HepG2 (cell line): ENCODE results near the gene SLC39A2. TPM values are rescaled to one million over a fixed set of nuclear protein-coding genes. Genes with fewer than 3 reads are reported as not detected.

Experiments used
- ATAC-seq: fragments of 200-7000 bp; cut with Tn5 transposase; 3 replicates; pipeline ENCODE4 v1.9.1; 2020; ENCODE audit warnings: mild to moderate bottlenecking, moderate library complexity
- BruUV-seq: library from RNA; stranded (reverse); fragments of 400-500 nt; replicated peaks from 2 replicates; lab custom pipeline; 2021; lab: Mats Ljungman, UMichigan
- CTCF ChIA-PET: fragments of 300-600 bp; formaldehyde crosslinking; extraction: SDS; loops from one replicate; lab custom pipeline; 2021; ENCODE audit warnings: low total read pairs, inconsistent platforms, low intra/inter-chr PET ratio; lab: Yijun Ruan, JAX
- POLR2A ChIA-PET: fragments of 350-600 bp; sonication (Branson Sonifier 250); formaldehyde crosslinking; loops from one replicate; lab custom pipeline; 2020; ENCODE audit warnings: antibody characterized with exemption, inconsistent platforms; lab: Yijun Ruan, JAX
- DNase-seq: peaks from one replicate; pipeline ENCODE4 v3.0.0-alpha.2; 2015; ENCODE audit warnings: low spot score
- FAIRE-seq: peaks from 3 replicates; lab custom pipeline; 2011; peaks lifted over from hg19 to GRCh38; lab: Jason Lieb, UNC
- H2AFZ ChIP-seq: one replicate; pipeline ENCODE4 v1.6.1; 2011; ENCODE audit warnings: low read length, inconsistent platforms
- H3K27ac ChIP-seq: fragments of 300-600 bp; 3 replicates; pipeline ENCODE4 v1.8.0; 2011; ENCODE audit warnings: mixed run types, mild to moderate bottlenecking, mixed read lengths, low read length, inconsistent platforms; ENCODE audit not compliant: insufficient read depth; ENCODE audit errors: extremely low read length
- H3K27me3 ChIP-seq, 2 experiments: fragments of 200-600 bp in 1 of 2; 2 replicates in 1 of 2; 3 replicates in 1 of 2; pipeline versions ENCODE4 v1.6.0 to v1.8.0; 2011; ENCODE audit warnings: low read length in 2 of 2, mild to moderate bottlenecking in 2 of 2, moderate library complexity in 2 of 2, inconsistent platforms in 1 of 2; ENCODE audit not compliant: insufficient read depth in 2 of 2, control insufficient read depth in 1 of 2
- H3K36me3 ChIP-seq, 2 experiments: fragments of 200-600 bp in 1 of 2; replicated peaks in 1 of 2; 2 replicates in 1 of 2; 3 replicates in 1 of 2; pipeline versions ENCODE4 v1.5.1 to v1.8.0; 2011; ENCODE audit warnings: low read length in 2 of 2, inconsistent platforms in 1 of 2; ENCODE audit not compliant: insufficient read depth in 2 of 2, control insufficient read depth in 1 of 2
- H3K4me1 ChIP-seq: 2 replicates; pipeline ENCODE4 v1.5.1; 2012; ENCODE audit warnings: low read length, inconsistent platforms; ENCODE audit not compliant: insufficient read depth
- H3K4me2 ChIP-seq: 2 replicates; pipeline ENCODE4 v1.6.0; 2011; ENCODE audit warnings: low read depth, low read length, inconsistent platforms
- H3K4me3 ChIP-seq, 3 experiments: fragments of 200-600 bp in 1 of 3; sonication (generic), shearing (Covaris generic) in 1 of 3; replicated peaks in 1 of 3; 2 replicates each; pipeline ENCODE4 v1.5.1; 2011 to 2016; ENCODE audit warnings: low read length in 3 of 3, inconsistent platforms in 2 of 3, low read depth in 2 of 3, mild to moderate bottlenecking in 2 of 3, control low read depth in 1 of 3, mixed read lengths in 1 of 3; ENCODE audit not compliant: insufficient read depth in 1 of 3
- H3K79me2 ChIP-seq: one replicate; pipeline ENCODE4 v1.6.1; 2011; ENCODE audit warnings: low read length, inconsistent platforms; ENCODE audit not compliant: insufficient read depth
- H3K9ac ChIP-seq: 2 replicates; pipeline ENCODE4 v1.6.0; 2011; ENCODE audit warnings: mild to moderate bottlenecking, low read depth, low read length, inconsistent platforms; ENCODE audit not compliant: insufficient read depth
- H3K9me3 ChIP-seq: 2 replicates; pipeline ENCODE4 v1.5.1; 2012; ENCODE audit warnings: mild to moderate bottlenecking, low read length
- H4K20me1 ChIP-seq: 2 replicates; pipeline ENCODE4 v1.6.0; 2011; ENCODE audit warnings: inconsistent platforms, mild to moderate bottlenecking, low read length, moderate library complexity; ENCODE audit not compliant: insufficient read depth
- ARID2 ChIP-seq: sonication (generic); formaldehyde crosslinking; IDR thresholded peaks from 2 replicates; pipeline ENCODE4 v1.8.1; 2022; ENCODE audit warnings: mild to moderate bottlenecking, missing genetic modification reagents, borderline replicate concordance
- CEBPB ChIP-seq: IDR thresholded peaks from 2 replicates; pipeline ENCODE4 v1.6.1; 2011; ENCODE audit warnings: low read depth, low read length, improper control_type of control experiment, borderline replicate concordance
- KDM1A ChIP-seq: IDR thresholded peaks from 2 replicates; pipeline ENCODE4 v1.6.1; 2016; ENCODE audit warnings: missing compliant biosample characterization
- KLF9 ChIP-seq: IDR thresholded peaks from 2 replicates; pipeline ENCODE4 v1.6.1; 2016; ENCODE audit warnings: low read depth
- MAFK ChIP-seq, 2 experiments: IDR thresholded peaks in 1 of 2; conservative IDR thresholded peaks in 1 of 2; 2 replicates each; pipeline ENCODE4 v1.6.1; 2011; ENCODE audit warnings: improper control_type of control experiment in 2 of 2, low read length in 2 of 2
- MED13 ChIP-seq: sonication (generic); formaldehyde crosslinking; IDR thresholded peaks from 2 replicates; pipeline ENCODE4 v1.5.0; 2020; ENCODE audit warnings: missing genetic modification reagents
- PHF21A ChIP-seq: sonication (generic); formaldehyde crosslinking; IDR thresholded peaks from 2 replicates; pipeline ENCODE4 v1.5.0; 2020; ENCODE audit warnings: mild to moderate bottlenecking, missing genetic modification reagents
- POGZ ChIP-seq: sonication (generic); formaldehyde crosslinking; IDR thresholded peaks from 2 replicates; pipeline ENCODE4 v1.4.0; 2020; ENCODE audit warnings: mild to moderate bottlenecking, missing genetic modification reagents
- RAD51 ChIP-seq: fragments of 450-650 bp; IDR thresholded peaks from 2 replicates; pipeline ENCODE4 v1.6.1; 2016; ENCODE audit warnings: borderline replicate concordance
- RELA ChIP-seq: sonication (generic); formaldehyde crosslinking; IDR thresholded peaks from 2 replicates; pipeline ENCODE4 v1.4.0; 2020; ENCODE audit warnings: missing genetic modification reagents
- SATB2 ChIP-seq: sonication (generic); formaldehyde crosslinking; IDR thresholded peaks from 2 replicates; pipeline ENCODE4 v1.5.0; 2020; ENCODE audit warnings: missing genetic modification reagents
- TCF7L2 ChIP-seq: IDR thresholded peaks from 2 replicates; pipeline ENCODE4 v1.6.1; 2011; ENCODE audit warnings: mild to moderate bottlenecking, low read depth, low read length, moderate library complexity
- ZNF136 ChIP-seq: sonication (generic); formaldehyde crosslinking; IDR thresholded peaks from 2 replicates; pipeline ENCODE4 v1.8.1; 2022; ENCODE audit warnings: low read depth, mild to moderate bottlenecking, moderate library complexity, missing genetic modification reagents
- ZNF670 ChIP-seq: sonication (generic); formaldehyde crosslinking; IDR thresholded peaks from 2 replicates; pipeline ENCODE4 v1.8.0; 2022; ENCODE audit warnings: mild to moderate bottlenecking, missing genetic modification reagents, borderline replicate concordance
- WGBS: methylation state at CpG from one replicate; pipeline ENCODE4 v1.1.6; 2017; ENCODE audit warnings: low lambda C conversion rate; 5-methylcytosine and 5-hydroxymethylcytosine counted together
- in situ Hi-C: cut with HindIII; loops from 2 replicates; pipeline ENCODE4 v1.10.0; 2017; ENCODE audit warnings: low pct_unique_long_range_greater_than_20kb; ENCODE audit not compliant: extremely low pct_ligation_motif_present
- intact Hi-C: fragments of 100-400 bp; cut with micrococcal nuclease; formaldehyde crosslinking; loops from one replicate; pipeline ENCODE4 v1.10.0; 2022; ENCODE audit not compliant: unreplicated experiment
- polyA plus RNA-seq, 8 experiments: library from polyadenylated mRNA; depleted of rRNA in 3 of 8; stranded (reverse) in 7 of 8; unstranded in 1 of 8; fragments of >200 nt; fragmentation: Illumina TruSeq in 4 of 8; extraction: Trizol in 4 of 8; gene quantifications; 2 replicates each; pipeline versions ENCODE4 v1.2.1 to v1.2.3, GENCODE V29; 2011 to 2016; ENCODE audit warnings: low read depth in 4 of 8, missing spikeins in 1 of 8, mixed read lengths in 1 of 8; ENCODE audit not compliant: insufficient read depth in 1 of 8
- total RNA-seq, 5 experiments: library from RNA; depleted of rRNA; stranded (reverse); fragments of >200 nt; fragmentation: Illumina TruSeq; extraction: Trizol; gene quantifications; 2 replicates each; pipeline ENCODE4 v1.2.3, GENCODE V29; 2016; ENCODE audit warnings: low read depth in 1 of 5
- TF ChIP-seq, protein P1 (sequence below): sonication (generic); formaldehyde crosslinking; IDR thresholded peaks from 2 replicates; pipeline ENCODE4 v1.5.0; 2020; ENCODE audit warnings: missing genetic modification reagents
- TF ChIP-seq, protein P2 (sequence below): sonication (generic); formaldehyde crosslinking; IDR thresholded peaks from 2 replicates; pipeline ENCODE4 v1.4.0; 2020; ENCODE audit warnings: mild to moderate bottlenecking, missing genetic modification reagents

SLC39A2 gene
- total and polyA plus RNA-seq, 2 of the 13 experiments (the other 11 are each of a cell fraction or from before 2014, with no cell fraction given), result 0.08 to 0.11 TPM

DNA sequence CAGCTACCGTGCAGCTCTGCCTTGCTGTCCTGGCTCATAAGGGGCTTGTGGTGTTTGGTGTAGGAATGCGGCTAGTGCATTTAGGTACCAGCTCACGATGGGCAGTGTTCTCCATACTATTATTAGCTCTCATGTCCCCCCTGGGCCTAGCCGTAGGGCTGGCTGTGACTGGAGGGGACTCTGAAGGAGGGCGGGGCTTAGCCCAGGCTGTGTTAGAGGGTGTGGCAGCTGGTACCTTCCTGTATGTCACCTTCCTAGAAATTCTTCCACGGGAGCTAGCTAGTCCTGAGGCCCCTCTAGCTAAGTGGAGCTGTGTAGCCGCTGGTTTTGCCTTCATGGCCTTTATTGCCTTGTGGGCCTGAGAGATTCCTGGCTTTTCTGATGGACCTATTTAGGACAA is 2.1 kb downstream of the SLC39A2 start:
- H3K79me2 ChIP-seq, result no peaks in the 10 kb centered on the region
- ATAC-seq (no peak; the same call in 2 of the 3 replicates), FAIRE-seq (no peak), DNase-seq (no peak)
- H3K4me3 ChIP-seq, result no peak overlapping the region
- no peak for TF ChIP-seq MED13 (CRISPR knock-in tag)
- no peak for TF ChIP-seq CEBPB
- TF ChIP-seq MAFK (conservative IDR thresholded peaks at IDR 0.05 in 1 of 2, IDR thresholded peaks at IDR 0.05 in 1 of 2; ENCODE audit: low read length in 2 of 2), result no peak
- TF ChIP-seq PHF21A (CRISPR knock-in tag), result no peak
- TF ChIP-seq RELA (CRISPR knock-in tag), result no peak
- no peak for TF ChIP-seq ARID2 (CRISPR knock-in tag)
- TF ChIP-seq RAD51, result no peak
- TF ChIP-seq TCF7L2, result no peak
- TF ChIP-seq, protein P1, sequence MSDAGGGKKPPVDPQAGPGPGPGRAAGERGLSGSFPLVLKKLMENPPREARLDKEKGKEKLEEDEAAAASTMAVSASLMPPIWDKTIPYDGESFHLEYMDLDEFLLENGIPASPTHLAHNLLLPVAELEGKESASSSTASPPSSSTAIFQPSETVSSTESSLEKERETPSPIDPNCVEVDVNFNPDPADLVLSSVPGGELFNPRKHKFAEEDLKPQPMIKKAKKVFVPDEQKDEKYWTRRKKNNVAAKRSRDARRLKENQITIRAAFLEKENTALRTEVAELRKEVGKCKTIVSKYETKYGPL (CRISPR knock-in tag), result no peak
- TF ChIP-seq KLF9, result no peak
- no peak for TF ChIP-seq ZNF136 (CRISPR knock-in tag)
- TF ChIP-seq, protein P2, sequence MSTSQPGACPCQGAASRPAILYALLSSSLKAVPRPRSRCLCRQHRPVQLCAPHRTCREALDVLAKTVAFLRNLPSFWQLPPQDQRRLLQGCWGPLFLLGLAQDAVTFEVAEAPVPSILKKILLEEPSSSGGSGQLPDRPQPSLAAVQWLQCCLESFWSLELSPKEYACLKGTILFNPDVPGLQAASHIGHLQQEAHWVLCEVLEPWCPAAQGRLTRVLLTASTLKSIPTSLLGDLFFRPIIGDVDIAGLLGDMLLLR (CRISPR knock-in tag), result no peak
- no peak for TF ChIP-seq ZNF670
- TF ChIP-seq SATB2 (CRISPR knock-in tag), result no peak
- no peak for TF ChIP-seq POGZ (CRISPR knock-in tag)
- TF ChIP-seq KDM1A (CRISPR knock-in tag), result no peak
- POLR2A ChIA-PET, result no interaction called here
- no peak overlapping the region for H3K27ac ChIP-seq
- 47% methylated on average over 7 of the region's 7 CpGs for WGBS
- BruUV-seq, result no TSS peak
- CTCF ChIA-PET, result no interaction called here
- H3K36me3 ChIP-seq, result peaks cover 3 to 5% of the 10 kb centered on the region in 2 experiments; a peak in 4 of 5 replicates
- H3K4me2 ChIP-seq, result no peak overlapping the region
- in situ Hi-C loops, result no loop called here
- intact Hi-C loops, result no loop called here
- H3K4me1 ChIP-seq, result peaks cover 24% of the 10 kb centered on the region
- 0 out of 5 replicates have a peak, but pooled peaks cover 0 to 3% of the 10 kb centered on the region in 2 experiments for H3K27me3 ChIP-seq
- H4K20me1 ChIP-seq, result no peaks in the 10 kb centered on the region
- H3K9me3 ChIP-seq, result no peaks in the 10 kb centered on the region
- no peak overlapping the region for H3K9ac ChIP-seq
- H2AFZ ChIP-seq, result no peak overlapping the region
